Kidney epithelial cell (primary cell): Measurements from ENCODE around the gene MPZL3. TPM values are rescaled to one million over a fixed set of nuclear protein-coding genes. Genes with fewer than 3 reads are reported as not detected.

Source experiments
- DNase-seq: peaks from one replicate; pipeline ENCODE4 v3.0.0-alpha.2; 2010; ENCODE audit warnings: low read depth
- H3K27me3 ChIP-seq: 2 replicates; pipeline ENCODE4 v1.6.0; 2011; ENCODE audit warnings: low read length; ENCODE audit not compliant: control insufficient read depth, insufficient read depth
- H3K36me3 ChIP-seq: 2 replicates; pipeline ENCODE4 v1.5.1; 2011; ENCODE audit warnings: low read length; ENCODE audit not compliant: control insufficient read depth, insufficient read depth
- H3K4me3 ChIP-seq: 2 replicates; pipeline ENCODE4 v1.5.1; 2011; ENCODE audit warnings: low read depth, mild to moderate bottlenecking, control low read depth, low read length
- CTCF ChIP-seq: IDR thresholded peaks from 2 replicates; pipeline ENCODE4 v1.5.1; 2011; ENCODE audit warnings: mild to moderate bottlenecking, moderate library complexity, low read length, control low read depth, inconsistent platforms; ENCODE audit not compliant: insufficient read depth, poor library complexity, severe bottlenecking
- total RNA-seq: library from RNA; depleted of rRNA; stranded (reverse); fragments of >200 nt; gene quantifications from 2 replicates; pipeline ENCODE4 v1.2.3, GENCODE V29; 2015

The MPZL3 gene
- total RNA-seq, 1 donor from 2014 or later, result 9.4 TPM

GRCh38 chr11:118214210-118214914 lies 37.8 kb downstream of the MPZL3 start:
- no peaks in the 10 kb centered on the region for H3K36me3 ChIP-seq
- DNase-seq, result no peak
- TF ChIP-seq CTCF, result no peak
- H3K27me3 ChIP-seq, result peaks cover 17% of the 10 kb centered on the region
- H3K4me3 ChIP-seq, result no peak overlapping the region

- TF ChIP-seq CTCF, result no peak
- H3K4me3 ChIP-seq, result no peak overlapping the region
- H3K36me3 ChIP-seq, result no peaks in the 10 kb centered on the region
- no peak for DNase-seq
- peaks cover 15% of the 10 kb centered on the region for H3K27me3 ChIP-seq
Measured at GRCh38 chr11:118213781-118214180, 38.4 kb downstream of the MPZL3 start.

- no peak for TF ChIP-seq CTCF
- Histone ChIP-seq H3K36me3 (no peaks in the 10 kb centered on the region), H3K4me3 (no peak overlapping the region), H3K27me3 (peaks cover 17% of the 10 kb centered on the region)
- DNase-seq, result no peak
Measured at GRCh38 chr11:118213201-118213600, 39.0 kb downstream of the MPZL3 start.

GRCh38 chr11:118212781-118213191 lies 39.4 kb downstream of the MPZL3 start:
- TF ChIP-seq CTCF, result no peak
- Histone ChIP-seq H3K27me3 (peaks cover 19% of the 10 kb centered on the region), H3K4me3 (no peak overlapping the region), H3K36me3 (no peaks in the 10 kb centered on the region)
- DNase-seq, result no peak

- DNase-seq, result no peak
- no peak overlapping the region for H3K4me3 ChIP-seq
- H3K27me3 ChIP-seq, result peaks cover 21% of the 10 kb centered on the region
- TF ChIP-seq CTCF, result no peak
- H3K36me3 ChIP-seq, result no peaks in the 10 kb centered on the region
Measured at GRCh38 chr11:118212131-118212725, 39.9 kb downstream of the MPZL3 start.

GRCh38 chr11:118211006-118211405 lies 41.2 kb downstream of the MPZL3 start:
- DNase-seq, result no peak
- no peaks in the 10 kb centered on the region for H3K36me3 ChIP-seq
- H3K4me3 ChIP-seq, result no peak overlapping the region
- no peak for TF ChIP-seq CTCF
- peaks cover 22% of the 10 kb centered on the region for H3K27me3 ChIP-seq
